Measurements from ENCODE around the gene KIAA0513. TPM values are rescaled to one million over a fixed set of nuclear protein-coding genes. Genes with fewer than 3 reads are reported as not detected.

Gene KIAA0513
- total and polyA plus RNA-seq, 2 donors (not counting 3 experiments of a cell fraction or from before 2014, with no cell fraction given), result 1.8 to 4.3 TPM

DNA sequence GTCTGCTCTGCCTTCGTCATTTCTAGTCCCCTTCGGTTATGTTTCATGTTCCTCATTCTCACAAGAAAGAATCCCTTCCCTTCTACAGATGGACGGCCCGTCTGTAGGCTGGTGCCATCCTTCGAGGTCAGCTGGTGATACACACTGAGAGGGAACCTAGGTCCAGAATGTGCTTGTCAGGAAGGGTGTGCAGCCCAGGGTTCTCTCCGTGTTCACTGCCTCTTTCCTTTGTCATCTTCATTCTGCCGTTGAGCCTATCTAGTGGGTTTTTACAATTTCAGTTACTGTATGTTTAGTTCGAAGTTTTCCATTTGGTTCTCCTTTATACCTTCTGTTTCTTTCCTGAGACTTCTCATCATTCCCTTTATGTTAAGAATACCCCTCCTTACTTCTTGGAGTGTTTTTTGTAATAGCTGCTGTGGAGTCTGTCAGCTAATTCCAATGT lies 18.9 kb downstream of the KIAA0513 start:
- Histone ChIP-seq H3K9me3 (replicated peaks; ENCODE audit: control insufficient read depth, insufficient read depth, low read length) (no peaks in the 10 kb centered on the region), H3K4me1 (ENCODE audit: control insufficient read depth, extremely low read depth, insufficient read depth, low read length) (no peaks in the 10 kb centered on the region), H3K4me2 (ENCODE audit: insufficient read depth, low read length) (no peak overlapping the region), H3K79me2 (ENCODE audit: control insufficient read depth, insufficient read depth, low read length) (no peaks in the 10 kb centered on the region), H3K9ac (replicated peaks; ENCODE audit: extremely low read depth, insufficient read depth, low read length) (no peak overlapping the region), H3K27ac (ENCODE audit: insufficient read depth, low read depth, low read length) (no peak overlapping the region), H3K9me1 (replicated peaks; ENCODE audit: control insufficient read depth, extremely low read depth, insufficient read depth, low read length) (no peaks in the 10 kb centered on the region), H3K36me3 (ENCODE audit: control insufficient read depth in 2 of 2, extremely low read depth in 1 of 2, insufficient read depth in 2 of 2, low read length in 2 of 2) (no peaks in the 10 kb centered on the region), H3K27me3 (ENCODE audit: control insufficient read depth in 2 of 2, insufficient read depth in 2 of 2, low read length in 2 of 2) (no peaks in the 10 kb centered on the region), H4K20me1 (replicated peaks; ENCODE audit: control insufficient read depth, extremely low read depth, insufficient read depth, low read length) (no peaks in the 10 kb centered on the region), H3K4me3 (replicated peaks in 1 of 3; ENCODE audit: insufficient read depth in 1 of 3, low read depth in 1 of 3, low read length in 3 of 3) (no peak overlapping the region), H2AFZ (ENCODE audit: low read depth, low read length) (no peak overlapping the region)
- intact Hi-C loops (cut with micrococcal nuclease), result no loop called here
- DNase-seq (ENCODE audit: low read depth, low spot score) (no peak), FAIRE-seq (no peak)
- POLR2A ChIA-PET, result no interaction called here
- TF ChIP-seq POLR2A (IDR thresholded peaks at IDR 0.05; ENCODE audit: low read depth, low read length) (no peak), JUN (IDR thresholded peaks at IDR 0.05; ENCODE audit: borderline replicate concordance, insufficient read depth, insufficient read length, low read depth) (no peak), POLR2AphosphoS5 (IDR thresholded peaks at IDR 0.05; ENCODE audit: insufficient read depth, low read depth, low read length) (no peak), FOS (IDR thresholded peaks at IDR 0.05; ENCODE audit: borderline replicate concordance, insufficient read depth, low read length) (no peak), GATA2 (IDR thresholded peaks at IDR 0.05; ENCODE audit: insufficient read depth, insufficient read length, low read depth, low read length) (no peak), EZH2 (IDR thresholded peaks at IDR 0.05; ENCODE audit: borderline replicate concordance, low read depth, low read length, severe bottlenecking) (no peak), MAX (IDR thresholded peaks at IDR 0.05; ENCODE audit: insufficient read depth, insufficient read length) (no peak), CTCF (IDR thresholded peaks at IDR 0.05; ENCODE audit: extremely low read depth in 1 of 2, insufficient read depth in 1 of 2, low read depth in 1 of 2, low read length in 2 of 2) (no peak), MYC (IDR thresholded peaks at IDR 0.05; ENCODE audit: low read depth, low read length) (no peak)
- CTCF ChIA-PET, result interaction anchor here (0.7 to 2.6 kb wide), 5 partner anchors 9 to 75 kb away, joined by 3 to 15 read pairs (median 4); no protein-coding TSS in a partner anchor
- dilution Hi-C loops (cut with MboI; ENCODE audit: extremely low pct_ligation_motif_present, low sequenced_read_pairs), result no loop called here
- no TSS peak for BruUV-seq (replicated peaks)

All from endothelial cell of umbilical vein (primary cell).